DMS53 treated with DMSO at 0.1 percent for 48 hours (cell line): ENCODE measurements around the gene AUP1.

Experiments used
- DNase-seq: peaks from one replicate; lab custom pipeline; 2025; ENCODE audit not compliant: unreplicated experiment; lab: John Stamatoyannopoulos, UW

Gene AUP1

GRCh38 chr2:74537140-74537539 lies 7.6 kb upstream of the AUP1 start:
- DNase-seq: no peak

DNA sequence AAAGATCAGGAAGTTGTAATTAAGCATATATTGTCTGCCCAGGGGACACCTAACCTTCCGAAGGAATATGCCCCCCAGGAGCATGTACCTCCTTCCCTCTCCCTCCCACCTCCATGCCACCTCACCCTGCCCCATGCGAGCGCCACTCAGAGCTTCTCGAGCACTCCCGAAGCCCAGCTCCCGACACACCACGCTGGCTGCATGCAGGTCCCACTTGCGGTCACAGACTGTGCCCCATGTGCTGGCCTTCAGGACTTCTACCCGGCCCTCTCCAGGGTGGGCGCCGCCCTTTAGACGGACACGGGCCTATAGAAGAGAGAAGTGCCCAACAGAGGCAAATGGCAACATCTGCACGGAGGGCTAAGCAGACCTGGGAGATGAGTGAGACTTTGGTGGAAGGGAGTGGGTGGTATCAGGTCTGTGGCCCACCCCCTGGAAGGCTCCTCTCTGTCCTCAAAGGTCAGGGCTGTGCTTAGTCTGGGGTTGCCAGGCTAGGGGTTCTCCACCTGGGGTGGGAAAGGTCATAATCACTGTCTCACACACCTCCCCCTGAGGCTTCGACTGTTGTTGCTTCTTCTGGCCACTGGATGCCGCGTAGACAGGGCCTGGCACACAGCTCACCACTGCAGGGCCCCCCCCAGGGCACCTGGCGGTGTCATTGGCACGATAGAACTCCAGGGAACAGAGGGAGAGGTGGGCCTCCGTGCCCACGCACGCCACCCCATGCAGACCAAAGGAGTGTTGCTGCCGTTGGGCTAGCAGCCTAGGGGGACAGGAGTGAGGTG lies 6.9 kb upstream of the AUP1 start:
- DNase-seq: no peak

DNA sequence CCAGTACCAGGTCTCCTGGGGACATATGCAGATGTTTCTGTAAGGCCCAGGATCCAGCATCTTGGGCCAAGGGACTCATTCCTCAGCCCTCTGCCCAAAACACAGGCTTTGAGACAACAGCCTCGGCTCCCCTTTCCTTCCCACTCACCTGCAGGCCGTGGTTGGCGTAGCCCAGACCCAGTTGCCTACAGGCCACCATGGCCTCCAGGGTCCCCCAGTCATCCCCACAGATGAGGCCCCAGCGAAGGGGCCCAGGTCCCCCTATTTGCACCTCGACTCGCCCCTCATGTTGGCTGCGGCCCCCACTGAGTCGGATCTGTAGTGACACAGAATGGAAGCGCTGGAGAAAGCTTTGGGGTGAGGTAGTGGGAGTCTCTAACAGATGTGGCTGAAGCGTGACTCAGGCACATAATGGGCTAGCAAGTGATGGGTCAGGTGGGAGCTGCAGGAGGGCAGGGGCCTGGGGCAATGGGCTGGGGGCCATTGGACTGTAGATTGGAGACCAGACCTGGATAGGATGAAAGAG lies 6.0 kb upstream of the AUP1 start:
- no peak for DNase-seq

DNA sequence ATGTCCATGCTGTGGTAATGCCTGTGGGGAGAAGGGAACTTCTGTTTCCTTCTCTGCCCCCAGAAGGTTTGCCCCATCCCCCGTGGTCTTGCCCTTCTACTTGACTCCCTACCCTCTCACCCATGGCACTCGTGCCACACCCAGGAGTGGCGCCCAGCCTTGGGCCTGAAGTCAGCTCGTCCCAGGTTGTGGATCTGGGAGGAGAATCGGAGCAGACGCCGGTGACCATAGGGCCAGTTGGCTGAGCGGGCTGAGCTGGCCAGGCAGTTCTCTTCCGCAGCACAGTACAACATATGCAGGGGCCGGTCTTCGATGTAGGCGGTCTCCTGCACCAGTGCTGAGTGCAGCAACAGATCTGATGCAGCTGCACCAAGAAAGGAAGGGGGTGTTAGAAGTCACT lies 4.9 kb upstream of the AUP1 start:
- DNase-seq: no peak

DNA sequence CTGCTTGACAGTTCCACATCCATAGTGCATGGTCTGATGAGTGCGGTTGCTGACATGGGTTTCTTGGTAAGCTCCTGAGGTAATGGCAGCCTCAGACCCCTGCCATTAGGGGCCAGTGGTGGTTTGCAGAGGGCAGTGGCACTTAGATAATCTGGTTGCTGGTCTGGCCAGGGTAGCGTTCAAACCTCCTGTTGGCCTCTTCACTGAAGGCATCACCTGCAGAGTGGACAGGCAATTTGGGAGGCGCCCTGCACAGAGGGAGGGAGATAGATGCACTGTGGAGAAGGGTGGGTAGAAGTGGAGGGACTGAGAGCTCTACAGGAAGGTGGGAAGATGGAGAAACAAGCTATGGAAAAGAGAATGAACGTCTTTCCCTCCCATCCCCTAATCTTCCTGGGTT lies 4.0 kb upstream of the AUP1 start:
- no peak for DNase-seq

- peak; percentile 32 for DNase-seq
These were observed 2.7 kb upstream of the AUP1 start for GRCh38 chr2:74532222-74532621.

GRCh38 chr2:74531666-74532065 lies 2.2 kb upstream of the AUP1 start:
- no peak for DNase-seq

- DNase-seq: peak; percentile 18
These were observed 1.0 kb upstream of the AUP1 start for GRCh38 chr2:74530239-74531187.

DNA sequence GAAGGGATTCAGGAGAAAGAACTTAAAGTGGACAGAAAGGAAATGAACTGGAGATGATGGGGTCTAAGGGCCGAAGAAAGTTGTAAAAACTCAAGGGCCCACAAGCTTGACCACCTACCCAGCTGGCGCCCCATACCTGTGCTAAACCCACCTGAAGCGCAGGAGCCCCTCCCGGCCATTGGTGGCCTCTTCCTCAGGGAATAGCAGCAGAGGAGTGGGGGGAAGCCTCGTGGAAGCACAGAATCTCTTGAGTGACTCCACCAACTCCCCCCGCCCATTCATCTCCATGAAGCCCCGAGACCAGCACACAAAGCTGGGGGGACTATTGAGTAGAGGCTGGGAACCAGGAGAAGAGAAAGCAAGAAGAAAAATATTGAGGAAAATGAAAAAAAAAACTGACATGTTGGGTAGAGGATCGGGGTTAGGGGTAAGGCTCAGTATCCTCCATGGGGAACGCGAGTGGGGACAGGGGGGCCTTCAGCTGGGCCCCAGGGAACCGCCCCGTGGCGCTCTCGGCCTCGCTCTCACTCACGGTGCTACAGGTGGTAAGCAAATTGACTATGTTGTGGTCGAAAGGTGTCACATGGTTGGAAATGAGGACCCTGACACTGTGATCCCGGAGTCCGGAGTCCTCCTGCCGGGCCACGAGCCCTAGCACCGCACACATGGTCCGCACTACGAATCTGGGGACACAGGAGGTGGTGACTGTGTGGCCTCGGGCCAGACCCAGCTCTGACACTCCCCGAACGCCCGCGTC lies 728 bp downstream of the AUP1 start:
- no peak for DNase-seq

DNA sequence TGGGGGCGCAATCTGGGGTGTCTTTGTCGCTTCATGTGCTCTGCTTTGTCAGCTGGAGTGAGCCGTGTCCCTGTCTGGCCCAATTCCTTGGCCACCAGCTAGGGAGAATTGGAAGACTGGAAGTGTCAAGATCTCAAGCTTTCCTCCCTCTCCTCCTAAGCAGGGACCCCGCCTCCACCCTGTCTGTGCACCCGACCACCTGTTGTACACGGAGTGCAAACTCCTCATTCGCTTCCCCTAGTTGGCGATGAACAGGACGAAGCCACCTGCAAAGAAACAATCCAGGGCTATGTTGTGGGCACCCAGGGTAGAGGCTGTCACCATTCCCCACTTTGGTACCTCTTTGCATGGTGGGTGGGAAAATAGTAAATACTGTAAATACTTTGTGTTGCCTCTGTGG lies 1.8 kb downstream of the AUP1 start:
- no peak for DNase-seq

DNA sequence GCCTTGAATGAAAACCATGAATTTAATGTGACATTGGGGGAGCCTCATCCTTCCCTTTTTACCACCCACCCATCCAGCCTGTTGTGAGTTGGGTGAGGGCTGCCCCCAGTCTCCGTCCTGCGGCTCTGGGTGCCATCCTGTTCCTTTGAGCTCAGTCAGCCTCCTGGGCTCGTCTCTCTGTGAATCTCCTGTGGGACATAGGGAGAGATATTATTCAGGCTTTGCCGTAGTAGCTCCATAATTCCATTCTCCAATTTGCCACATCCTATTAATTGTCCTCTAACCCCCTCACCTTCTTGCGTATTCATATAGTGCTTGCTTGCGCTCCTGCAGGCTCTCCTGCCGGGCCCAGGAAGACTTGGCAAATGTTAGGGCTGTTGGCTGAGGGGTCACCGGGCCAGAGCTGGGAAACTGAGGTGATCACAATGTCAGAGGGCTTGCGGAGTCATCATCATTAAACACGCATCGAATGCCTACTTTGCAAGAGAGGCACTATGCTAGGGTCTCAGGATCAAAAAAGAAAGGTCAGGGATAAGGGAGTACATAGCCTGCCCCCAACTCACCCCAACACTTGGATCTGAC lies 2.8 kb downstream of the AUP1 start:
- DNase-seq: no peak

DNA sequence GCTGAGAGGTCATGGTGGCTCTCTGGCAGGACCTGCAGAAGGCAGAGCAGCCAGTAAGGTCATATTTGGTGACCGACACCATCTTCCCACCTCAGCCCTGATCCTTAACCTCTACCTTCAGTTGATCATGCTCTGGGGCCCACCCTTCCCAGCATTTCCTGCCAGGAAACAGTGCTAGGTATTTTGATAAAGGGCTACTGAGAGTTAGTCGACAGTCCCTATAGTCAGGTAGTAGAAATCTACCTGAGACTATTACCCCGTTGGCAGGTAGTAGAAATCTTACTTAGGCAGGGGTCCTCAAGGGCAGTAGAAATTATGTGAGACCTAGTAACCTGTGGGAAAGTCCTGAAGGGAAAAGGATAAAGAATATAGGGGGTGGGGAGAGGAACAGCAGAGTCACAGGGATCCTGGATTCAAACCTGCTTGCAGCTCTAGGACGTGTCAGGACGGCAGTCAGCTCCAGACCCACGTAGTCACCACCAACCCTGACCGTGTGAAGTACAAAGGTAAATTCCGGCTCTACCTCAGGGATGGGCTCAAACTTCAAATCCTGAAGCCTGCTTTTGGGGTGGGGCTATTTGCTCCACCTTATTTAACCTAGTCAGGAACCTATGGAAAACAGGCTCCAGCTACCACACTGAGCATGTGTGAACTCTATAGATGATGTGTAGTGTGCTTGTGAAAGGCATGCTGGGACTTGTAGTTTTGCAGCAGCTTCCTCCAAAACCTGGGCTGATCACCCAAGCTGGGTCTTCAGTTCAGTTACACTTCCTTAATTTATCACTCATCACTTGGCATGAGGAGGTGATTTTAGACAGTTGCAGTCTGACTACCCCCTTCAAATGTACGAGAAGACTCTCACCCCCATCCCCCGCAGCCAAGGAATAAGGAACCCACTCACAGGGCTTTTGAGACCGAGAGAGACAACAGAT lies 3.5 kb downstream of the AUP1 start, which contains the start of gene DQX1:
Gene DQX1 (minus strand): TSS at position 515 of the 932 bp plus-strand sequence. CDS start 502 bp downstream, at position 13.
- peak; percentile 18 for DNase-seq

DNA sequence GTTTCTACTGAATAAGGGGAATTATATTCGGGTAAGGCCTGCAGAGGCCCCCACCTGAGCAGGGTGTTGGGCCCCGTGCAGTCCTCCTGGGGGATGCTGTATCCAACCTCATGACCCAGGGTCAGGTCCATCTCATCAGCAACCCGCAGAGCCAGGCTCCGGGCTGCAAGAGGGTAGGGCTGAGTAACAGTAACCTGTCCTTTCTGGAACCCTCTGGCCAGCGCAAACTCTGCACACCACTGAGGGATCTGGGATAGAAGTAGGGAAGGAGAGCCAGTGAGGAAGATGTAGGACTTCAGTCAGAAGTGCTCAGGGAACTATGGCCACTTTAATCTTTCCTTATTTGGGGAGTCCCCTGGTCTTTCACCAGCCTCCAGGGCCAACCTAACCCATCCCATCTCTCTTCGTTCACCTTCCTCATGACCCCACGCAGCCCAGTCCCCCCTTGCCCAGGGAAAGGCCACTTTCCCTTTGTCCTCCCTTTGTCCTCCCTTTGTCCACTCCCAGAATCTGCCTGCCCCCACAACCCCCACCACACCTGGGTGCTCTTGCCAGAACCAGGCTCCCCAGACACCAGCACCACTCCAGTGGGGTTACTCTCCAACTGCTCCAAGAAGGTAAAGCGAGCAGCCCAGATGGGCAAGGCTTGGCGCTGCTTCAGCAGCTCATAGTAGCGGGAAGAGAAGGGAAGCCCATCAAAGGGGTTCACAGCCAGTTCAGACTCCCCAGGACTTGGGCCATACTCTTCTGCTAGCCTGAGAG lies 4.4 kb downstream of the AUP1 start:
- DNase-seq: no peak

DNA sequence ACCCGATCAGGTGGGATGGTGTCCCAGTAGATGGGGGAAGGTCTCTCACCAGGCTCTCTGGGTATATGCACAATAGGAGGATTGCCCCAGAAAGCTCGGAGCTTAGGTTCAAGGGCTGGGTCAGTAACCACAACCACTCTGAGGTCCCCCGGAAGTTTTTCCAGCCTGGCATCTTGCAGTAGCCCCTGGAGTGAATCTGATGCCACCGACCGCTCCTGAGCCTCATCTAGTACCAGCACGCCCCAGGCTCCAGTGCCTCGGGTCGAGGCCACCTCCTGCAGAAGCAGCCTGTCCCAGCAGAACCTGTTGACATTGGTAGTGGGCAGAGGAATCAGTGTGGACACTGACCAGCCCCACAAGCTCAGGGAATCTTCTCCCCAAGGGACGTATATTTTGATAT lies 5.5 kb downstream of the AUP1 start:
- DNase-seq: no peak

DNA sequence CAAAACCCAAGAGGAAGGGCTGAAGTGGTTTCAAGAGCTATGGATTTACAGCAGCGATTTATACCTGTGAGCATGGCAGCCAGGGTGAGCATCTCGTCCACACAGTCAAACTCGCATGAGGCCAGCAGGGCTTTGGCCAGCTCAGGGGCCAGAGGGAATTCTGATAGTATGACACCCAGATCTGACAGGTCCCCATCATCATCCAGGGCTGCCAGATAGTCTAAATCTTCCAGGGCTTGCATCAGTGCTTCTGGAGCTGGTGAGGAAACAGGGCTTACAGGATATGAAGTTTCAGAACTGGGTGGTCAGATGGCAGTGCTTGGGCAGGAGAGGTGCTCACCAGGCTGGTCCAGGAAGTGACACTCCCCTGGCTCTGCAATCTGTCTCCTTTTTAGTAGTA lies 7.0 kb downstream of the AUP1 start:
- no peak for DNase-seq

GRCh38 chr2:74516650-74517049 lies 12.9 kb downstream of the AUP1 start:
- no peak for DNase-seq

DNA sequence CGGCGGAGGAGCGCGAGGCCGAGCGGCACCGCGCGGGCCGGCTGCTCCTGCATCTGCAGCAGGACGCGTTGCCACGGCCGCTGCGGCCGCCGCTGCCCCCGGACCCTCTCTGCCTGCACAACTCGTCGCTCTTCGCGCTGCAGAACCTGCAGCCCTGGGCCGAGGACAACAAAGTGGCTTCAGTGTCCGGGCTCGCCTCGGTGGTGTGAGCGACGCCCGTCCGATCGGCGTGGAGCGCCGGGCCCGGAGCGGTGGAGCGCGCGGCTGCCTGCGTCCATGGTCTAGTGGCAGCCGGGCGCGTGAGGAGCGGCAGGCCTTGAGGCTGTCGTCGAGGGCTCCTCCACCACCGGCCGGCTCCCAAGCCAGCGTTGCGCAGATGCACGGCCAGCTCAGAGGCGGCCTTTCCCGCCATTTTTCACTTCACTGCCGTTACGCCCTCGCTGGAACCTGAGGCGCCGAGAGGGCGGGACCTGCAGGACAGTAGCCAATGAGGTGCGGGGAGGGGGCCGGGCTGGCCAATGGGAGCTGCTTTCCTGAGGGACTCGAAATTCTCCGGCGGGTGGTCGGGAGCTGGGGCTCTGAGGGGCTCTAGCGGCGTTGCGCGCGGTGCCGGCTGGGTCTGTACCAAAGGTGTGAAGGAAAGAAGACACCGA lies 13.4 kb downstream of the AUP1 start:
- DNase-seq: peak; percentile 52

- no peak for DNase-seq
These were observed 14.1 kb downstream of the AUP1 start for GRCh38 chr2:74515271-74515980.
